ENCODE measurements around the gene PIR.

The PIR gene

DNA sequence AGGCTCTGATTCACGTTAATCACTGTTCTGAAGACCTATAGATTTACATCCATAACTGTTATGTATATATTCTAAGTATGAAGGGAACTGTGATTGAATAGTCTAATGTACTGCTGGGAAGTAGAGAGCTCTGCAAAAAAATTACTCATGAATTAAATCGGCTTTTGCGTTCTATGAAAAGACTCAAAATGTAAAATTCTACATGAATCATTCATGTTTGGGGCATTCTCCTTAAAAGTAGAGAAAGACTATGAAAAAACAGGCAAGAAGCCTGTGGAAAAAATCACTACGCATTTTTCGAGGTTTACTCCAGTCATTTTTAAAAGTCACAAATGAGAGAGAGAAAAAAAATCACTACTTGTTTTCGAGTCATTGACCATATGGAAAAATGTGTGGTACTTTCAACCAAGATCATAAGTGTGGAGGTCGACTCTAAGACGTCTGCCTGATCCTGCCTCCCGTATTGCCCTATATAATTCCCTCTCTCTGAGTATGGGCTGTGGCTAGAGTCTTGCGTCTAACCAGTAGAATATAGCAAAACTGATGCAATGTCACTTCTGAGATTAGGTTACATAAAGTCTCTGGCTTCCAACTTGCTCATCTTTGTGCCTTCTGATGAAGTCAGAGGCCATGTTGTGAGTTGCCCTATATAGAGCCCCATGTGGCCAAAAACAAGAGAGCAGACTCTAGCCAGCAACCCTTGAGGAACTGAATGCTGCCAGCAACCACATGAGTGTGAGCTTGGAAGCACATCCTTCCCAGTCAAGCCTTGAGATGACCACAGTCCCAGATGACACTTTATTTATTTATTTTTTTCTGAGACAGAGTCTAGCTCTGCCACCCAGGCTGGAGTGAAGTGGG lies 76.8 kb downstream of the PIR start:
- DNase-seq, result no peak

DNA sequence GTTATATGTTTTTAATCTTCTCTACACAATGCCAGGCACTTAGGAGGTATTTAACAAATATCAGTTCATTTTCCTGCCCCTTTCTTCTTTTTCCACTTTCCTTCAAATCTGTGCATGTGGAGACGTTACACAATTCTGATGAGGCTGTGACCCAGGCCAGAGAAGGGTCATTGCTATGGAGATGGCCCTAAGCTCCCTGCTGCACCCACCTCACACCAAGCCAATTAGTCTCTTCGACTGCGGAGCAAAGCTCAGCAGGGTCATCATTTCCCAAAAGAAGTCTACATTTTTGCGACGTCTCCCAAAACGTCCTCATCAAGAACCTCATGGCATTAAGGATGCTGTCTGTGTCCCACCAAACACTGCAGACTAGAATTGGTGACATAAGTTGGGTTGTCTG lies 80.0 kb downstream of the PIR start:
- DNase-seq, result no peak

DNA sequence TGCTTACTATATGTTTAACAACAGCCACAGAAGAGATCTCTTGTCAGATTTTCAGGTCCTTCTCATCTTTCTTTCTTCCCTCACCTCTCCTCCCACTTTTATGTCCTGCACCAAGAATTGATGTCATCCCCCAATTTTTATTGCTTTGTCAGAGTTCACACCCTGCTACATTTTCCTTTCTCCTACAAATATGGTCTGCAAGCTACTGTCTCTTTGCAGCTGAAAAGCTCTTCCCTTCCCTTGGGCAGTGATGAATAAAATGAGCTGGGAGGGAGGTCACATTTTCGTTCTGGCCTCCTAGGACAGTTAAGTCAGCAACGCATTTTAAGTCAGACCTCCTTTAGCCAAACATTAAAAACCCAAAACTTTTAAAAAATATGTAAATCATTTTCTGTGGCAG lies 82.2 kb downstream of the PIR start:
- no peak for DNase-seq

GRCh38 chrX:15410430-15410829 lies 82.7 kb downstream of the PIR start:
- DNase-seq, result no peak

- no peak for DNase-seq
Measured at GRCh38 chrX:15405846-15406245, 87.3 kb downstream of the PIR start.

- DNase-seq, result no peak
Measured at GRCh38 chrX:15404401-15405096, 88.6 kb downstream of the PIR start.

DNA sequence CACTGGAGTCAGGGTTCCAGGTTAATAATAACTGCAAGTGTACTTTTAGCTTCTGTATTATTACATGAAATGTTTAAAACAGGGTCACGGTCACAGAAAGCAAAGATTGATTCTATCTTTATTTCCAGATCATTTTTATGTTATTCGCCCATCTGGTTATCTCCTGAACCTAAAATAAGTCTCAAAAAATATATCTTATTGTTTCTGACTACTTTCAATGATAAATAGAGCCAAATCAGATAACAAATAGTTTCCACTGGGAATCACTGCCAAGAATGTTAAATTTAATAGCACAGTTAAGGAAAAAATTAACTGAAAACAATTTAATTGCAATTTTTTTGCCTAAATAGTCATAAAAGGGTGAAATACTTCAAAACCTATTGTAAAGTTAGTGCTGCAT lies 91.8 kb downstream of the PIR start:
- DNase-seq, result no peak

- DNase-seq, result no peak
Measured at GRCh38 chrX:15399962-15400391, 93.2 kb downstream of the PIR start.

- DNase-seq, result no peak
Measured at GRCh38 chrX:15398874-15399273, 94.3 kb downstream of the PIR start.

DNA sequence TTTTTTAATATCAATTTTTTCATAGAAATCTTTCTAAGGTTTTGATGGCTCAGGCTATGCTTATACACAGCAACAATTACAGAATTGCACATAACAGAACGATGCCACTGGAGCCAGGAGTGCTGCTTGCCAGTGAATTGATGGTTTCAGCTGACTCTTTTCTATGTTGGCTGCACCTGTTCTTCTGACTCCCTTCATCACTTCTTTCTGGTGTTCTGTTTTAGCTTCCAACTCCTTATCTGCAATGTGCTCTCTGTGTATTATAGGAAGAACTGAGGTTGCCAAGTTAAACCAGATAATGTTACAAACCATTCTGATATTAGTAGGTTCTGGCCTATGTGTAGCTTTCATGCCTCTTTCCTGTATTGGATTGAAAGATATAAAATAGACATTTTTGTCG lies 97.3 kb downstream of the PIR start:
- no peak for DNase-seq

DNA sequence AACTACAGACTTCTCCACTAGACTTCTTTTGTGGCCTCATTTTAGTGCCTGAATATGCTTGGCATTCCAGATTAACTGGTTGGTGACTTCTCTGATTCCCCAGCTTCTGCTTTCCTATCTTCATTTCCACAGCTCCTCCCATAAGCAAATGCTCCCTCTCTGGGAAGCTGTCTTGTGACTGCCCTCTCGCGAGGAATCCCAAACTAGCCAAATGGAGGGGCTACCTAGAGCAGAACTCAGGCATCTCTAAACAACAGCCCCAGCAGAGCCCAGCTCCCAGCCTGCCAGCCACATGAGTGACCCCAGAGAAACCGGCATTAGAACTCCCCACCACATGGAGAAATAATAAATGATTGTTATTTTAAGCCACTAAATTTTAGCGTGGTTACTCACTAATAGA lies 101.3 kb downstream of the PIR start:
- DNase-seq, result no peak

- no peak for DNase-seq
Measured at GRCh38 chrX:15384304-15384703, 108.8 kb downstream of the PIR start, which contains the start of gene VEGFD. VEGFD (minus strand) TSS chrX:15384413; CDS start chrX:15383946, 467 bp downstream.

DNA sequence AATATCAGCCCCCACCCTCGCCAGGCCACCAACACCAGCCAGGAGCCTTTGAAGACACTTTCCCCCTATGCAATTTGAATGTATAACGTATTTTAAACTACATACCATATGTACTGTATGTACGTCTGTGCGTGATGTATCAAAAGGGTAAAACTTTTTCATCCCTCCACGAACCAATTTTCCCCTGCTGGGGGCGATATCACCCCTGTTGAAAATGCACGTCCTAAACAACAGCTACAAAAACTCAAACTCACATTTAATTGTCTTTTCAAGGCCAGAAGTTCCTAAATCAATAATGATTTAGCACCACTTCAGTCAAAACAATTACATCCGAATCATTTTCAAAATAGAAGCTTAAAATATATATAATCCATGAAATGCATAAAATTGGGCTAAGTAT lies 110.3 kb downstream of the PIR start:
- DNase-seq, result no peak

GRCh38 chrX:15376956-15377355 lies 116.2 kb downstream of the PIR start:
- DNase-seq, result no peak

DNA sequence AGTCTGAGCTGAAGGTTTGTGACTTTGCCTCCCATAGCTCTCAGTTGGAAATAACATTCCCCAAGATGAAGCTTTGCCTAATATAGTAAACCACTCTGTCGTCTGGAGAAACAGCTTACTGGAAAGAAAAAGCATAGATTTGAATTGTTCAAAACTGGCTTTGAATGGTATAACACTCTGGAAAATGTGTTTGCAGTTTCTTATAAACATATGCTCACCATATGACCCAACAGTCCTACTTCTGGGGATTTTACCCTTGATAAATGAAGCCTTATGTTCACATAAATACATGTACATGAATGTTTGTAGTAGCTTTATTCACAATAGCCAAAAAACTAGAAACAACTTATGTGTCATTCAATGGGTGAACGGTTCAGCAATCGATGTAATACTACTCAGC lies 119.2 kb downstream of the PIR start:
- no peak for DNase-seq

DNA sequence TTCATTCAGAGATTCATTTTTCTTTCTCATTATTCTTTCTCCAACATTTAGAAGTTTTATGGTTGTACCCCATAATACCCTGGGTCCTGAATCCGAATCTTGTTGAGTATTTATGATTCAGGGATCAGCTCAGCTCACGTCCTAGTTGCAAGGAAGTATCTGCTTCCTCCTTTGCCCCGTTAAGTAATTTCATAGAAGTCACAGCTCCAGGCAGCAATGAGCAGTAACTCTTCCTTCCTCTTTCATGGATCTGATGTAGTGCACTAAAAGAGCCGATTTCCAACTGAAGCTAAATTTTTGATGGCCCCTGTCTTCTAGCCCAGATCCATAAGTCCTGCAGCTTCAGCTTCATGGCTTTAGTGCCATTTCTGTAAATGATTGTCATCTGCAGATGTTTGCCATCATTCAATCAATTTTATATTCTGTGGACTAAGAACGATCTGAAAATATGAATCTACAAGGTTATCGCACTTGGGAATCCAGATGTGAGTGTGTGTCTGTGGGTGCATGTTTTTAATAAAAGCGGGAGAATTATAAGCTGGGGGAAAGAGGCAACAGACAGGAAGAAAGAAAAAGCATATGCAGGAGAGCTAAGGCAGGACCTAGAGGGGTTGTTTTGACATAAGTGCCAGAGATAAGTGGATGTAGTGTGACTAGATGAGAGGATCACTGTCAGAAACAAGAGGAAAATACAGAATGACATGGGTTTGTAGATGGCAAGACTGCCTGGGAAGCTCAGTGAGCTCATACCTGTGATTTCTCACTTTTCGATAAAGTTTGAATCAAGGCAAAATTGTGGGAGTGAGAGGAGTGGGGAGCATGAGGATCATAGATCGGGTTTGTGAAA lies 126.4 kb downstream of the PIR start:
- no peak for DNase-seq

- no peak for DNase-seq
Measured at GRCh38 chrX:15359701-15360100, 133.4 kb downstream of the PIR start.

GRCh38 chrX:15358533-15358932 lies 134.6 kb downstream of the PIR start:
- no peak for DNase-seq

DNA sequence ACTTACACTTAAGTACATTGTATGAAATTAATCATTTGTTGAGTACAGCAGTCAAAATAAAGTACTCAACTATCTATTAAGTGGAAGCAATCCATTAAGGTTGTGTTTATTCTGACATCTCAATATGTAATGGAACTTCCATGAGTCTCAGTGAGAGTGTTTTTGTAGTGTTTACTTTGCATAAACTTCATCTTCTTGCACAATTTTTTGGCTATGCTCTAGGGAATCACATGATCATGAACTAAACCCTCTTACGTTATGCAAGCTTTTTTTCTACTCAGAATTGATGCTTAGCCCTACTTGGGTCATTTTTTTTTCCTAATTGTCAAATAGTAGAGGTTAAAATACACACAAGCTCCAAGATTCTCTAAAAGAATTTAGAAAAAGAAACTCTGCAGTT lies 136.7 kb downstream of the PIR start:
- no peak for DNase-seq

DNA sequence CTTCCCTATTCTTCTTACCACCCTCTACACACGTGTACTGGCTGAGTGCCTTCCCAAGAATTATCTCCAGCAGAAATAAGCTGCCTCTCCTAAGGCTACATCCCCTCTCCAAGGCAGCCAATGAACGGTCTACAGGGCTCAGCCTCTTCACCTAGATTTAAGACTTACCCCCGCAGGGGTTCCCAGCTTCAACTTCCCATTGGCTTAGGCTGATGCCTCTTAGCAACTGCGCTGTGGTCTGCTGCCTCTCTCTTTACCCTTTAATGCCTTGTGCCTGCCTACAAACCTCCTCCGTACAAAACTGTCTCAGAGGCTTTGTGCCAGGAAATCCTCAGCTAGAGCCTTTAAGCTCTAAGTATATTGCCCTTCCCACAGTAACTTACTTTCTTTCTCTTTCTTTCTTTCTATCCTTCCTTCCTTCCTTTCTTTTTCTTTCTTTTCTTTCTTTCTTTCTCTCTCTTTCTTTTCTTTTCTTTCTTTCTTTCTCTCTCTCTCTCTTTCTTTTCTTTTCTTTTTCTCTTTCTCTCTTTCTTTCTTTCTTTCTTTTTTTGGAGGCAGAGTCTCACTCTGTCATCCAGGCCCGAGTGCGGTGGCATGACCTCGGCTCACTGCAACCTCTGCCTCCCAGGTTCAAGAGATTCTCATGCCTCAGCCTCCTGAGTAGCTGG lies 142.7 kb downstream of the PIR start:
- no peak for DNase-seq

- peak; percentile 1 for DNase-seq
Measured at GRCh38 chrX:15349046-15349445, 144.1 kb downstream of the PIR start.

DNA sequence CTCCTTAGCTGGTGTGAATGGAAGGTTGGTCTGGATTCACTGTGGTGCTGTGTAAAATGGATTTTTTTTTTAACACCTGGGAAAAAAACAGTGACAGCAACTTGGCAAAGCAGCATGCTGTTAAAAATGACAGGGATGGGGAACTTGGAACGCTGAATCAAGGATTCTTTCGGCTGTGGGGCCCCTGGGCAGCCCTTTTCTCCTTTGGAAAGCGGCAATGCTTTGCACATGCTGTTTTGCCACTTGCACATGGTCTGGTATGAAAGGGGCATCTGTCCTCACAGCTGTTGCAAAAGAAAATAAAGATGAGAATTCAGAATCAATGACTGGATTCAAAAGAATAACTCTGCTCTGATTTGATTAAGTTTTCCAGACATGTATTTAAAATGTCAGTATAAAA lies 147.2 kb downstream of the PIR start:
- no peak for DNase-seq

GRCh38 chrX:15344106-15344505 lies 149.0 kb downstream of the PIR start:
- no peak for DNase-seq
